NCI-H2081 (cell line): ENCODE results near the gene HSH2D.
A peak's percentile ranks its signal among the peaks of the same experiment; 100 is the strongest.

Source experiments
- DNase-seq, 2 experiments: peaks; one replicate each; lab custom pipeline; 2025; lab: John Stamatoyannopoulos, UW

HSH2D gene

GRCh38 chr19:16121141-16121540 is 22.3 kb upstream of the HSH2D start:
- no peak for DNase-seq

GRCh38 chr19:16121967-16122366 is 21.5 kb upstream of the HSH2D start:
- no peak for DNase-seq

- no peak for DNase-seq
Measured at GRCh38 chr19:16124953-16125352, 18.5 kb upstream of the HSH2D start.

- DNase-seq: no peak
Measured at GRCh38 chr19:16125737-16126495, 17.6 kb upstream of the HSH2D start.

- no peak for DNase-seq
Measured at GRCh38 chr19:16127080-16127479, 16.4 kb upstream of the HSH2D start.

- no peak for DNase-seq
Measured at GRCh38 chr19:16127776-16128371, 15.6 kb upstream of the HSH2D start.

- DNase-seq: no peak
Measured at GRCh38 chr19:16131648-16132047, 11.8 kb upstream of the HSH2D start.

GRCh38 chr19:16133818-16134217 is 9.7 kb upstream of the HSH2D start:
- DNase-seq: no peak

- no peak for DNase-seq
Measured at GRCh38 chr19:16134510-16134909, 9.0 kb upstream of the HSH2D start.

- no peak for DNase-seq
Measured at GRCh38 chr19:16135430-16136127, 7.9 kb upstream of the HSH2D start.

GRCh38 chr19:16136185-16136999 is 7.1 kb upstream of the HSH2D start:
- peak in 1 of 2 experiments; percentile 23 for DNase-seq

GRCh38 chr19:16139752-16140151 is 3.7 kb upstream of the HSH2D start:
- DNase-seq: no peak

- no peak for DNase-seq
Measured at GRCh38 chr19:16141043-16141442, 2.4 kb upstream of the HSH2D start.

GRCh38 chr19:16142032-16142580 is 1.4 kb upstream of the HSH2D start:
- DNase-seq: no peak

GRCh38 chr19:16144216-16144581 is 714 bp downstream of the HSH2D start:
- no peak for DNase-seq

GRCh38 chr19:16146112-16146511 is 2.6 kb downstream of the HSH2D start:
- DNase-seq: no peak

- DNase-seq: no peak
Measured at GRCh38 chr19:16148443-16149229, 5.2 kb downstream of the HSH2D start.

GRCh38 chr19:16153582-16154336 is 10.3 kb downstream of the HSH2D start:
- no peak for DNase-seq

- DNase-seq: no peak
Measured at GRCh38 chr19:16154557-16154956, 11.1 kb downstream of the HSH2D start.

GRCh38 chr19:16155128-16155527 is 11.6 kb downstream of the HSH2D start:
- DNase-seq: no peak

- DNase-seq: no peak
Measured at GRCh38 chr19:16156904-16157303, 13.4 kb downstream of the HSH2D start.
